NB4 (cell line): Measurements from ENCODE around the gene POLA1.

ENCODE experiments used
- DNase-seq: peaks from one replicate; pipeline ENCODE4 v3.0.0; 2010; ENCODE audit warnings: low read depth
- H3K4me3 ChIP-seq: one replicate; pipeline ENCODE4 v1.5.1; 2011; ENCODE audit warnings: mild to moderate bottlenecking, low read depth, low read length, moderate library complexity
- CTCF ChIP-seq: IDR thresholded peaks from one replicate; pipeline ENCODE4 v1.5.1; 2012; ENCODE audit warnings: low read depth, low read length
- MYC ChIP-seq: IDR thresholded peaks from 2 replicates; pipeline ENCODE4 v1.6.1; 2011; ENCODE audit warnings: low read depth, low read length
- POLR2A ChIP-seq: IDR thresholded peaks from 2 replicates; pipeline ENCODE4 v1.6.1; 2011; ENCODE audit warnings: mild to moderate bottlenecking; ENCODE audit not compliant: insufficient read length; ENCODE audit errors: extremely low read depth
- TF ChIP-seq, protein P1 (sequence below): IDR thresholded peaks from 2 replicates; pipeline ENCODE4 v1.6.1; 2011; ENCODE audit warnings: low read depth, low read length

The POLA1 gene

GRCh38 chrX:24682739-24683432 is 10.8 kb upstream of the POLA1 start:
- H3K4me3 ChIP-seq, result no peak overlapping the region
- no peak for DNase-seq
- TF ChIP-seq CTCF, result no peak
- no peak for TF ChIP-seq POLR2A
- TF ChIP-seq, protein P1, sequence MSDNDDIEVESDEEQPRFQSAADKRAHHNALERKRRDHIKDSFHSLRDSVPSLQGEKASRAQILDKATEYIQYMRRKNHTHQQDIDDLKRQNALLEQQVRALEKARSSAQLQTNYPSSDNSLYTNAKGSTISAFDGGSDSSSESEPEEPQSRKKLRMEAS, result no peak
- TF ChIP-seq MYC, result no peak

GRCh38 chrX:24684048-24684447 is 9.7 kb upstream of the POLA1 start:
- H3K4me3 ChIP-seq, result no peak overlapping the region
- TF ChIP-seq, protein P1, result no peak
- TF ChIP-seq MYC (no peak), CTCF (no peak), POLR2A (no peak)
- no peak for DNase-seq

- TF ChIP-seq, protein P1, result no peak
- TF ChIP-seq POLR2A (no peak), MYC (no peak), CTCF (no peak)
- H3K4me3 ChIP-seq, result no peak overlapping the region
- DNase-seq, result no peak
Measured at GRCh38 chrX:24692305-24692704, 1.4 kb upstream of the POLA1 start.

DNA sequence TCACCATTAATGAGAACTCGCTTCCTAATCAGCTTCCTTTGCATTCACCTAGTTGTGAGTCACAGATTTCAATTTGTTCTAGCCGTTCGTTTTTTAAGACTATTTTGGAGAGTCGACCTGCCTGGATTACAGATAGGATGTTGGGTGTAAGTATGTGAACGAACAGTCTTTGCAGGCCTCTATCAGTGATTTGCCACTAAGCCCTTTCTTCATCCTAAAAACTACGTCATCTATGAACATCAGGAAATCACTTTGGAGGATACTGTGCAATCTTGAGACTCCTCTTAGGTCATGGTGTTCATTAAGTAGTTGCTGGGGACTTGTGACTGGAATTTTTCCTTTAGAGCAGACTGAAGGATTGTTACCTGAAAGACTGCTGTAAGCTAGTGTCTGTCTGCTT is 1.1 kb downstream of the POLA1 start:
- TF ChIP-seq CTCF (no peak), MYC (no peak), POLR2A (no peak)
- TF ChIP-seq, protein P1, result no peak
- peak overlapping the region; percentile 89 for H3K4me3 ChIP-seq
- peak; percentile 2 for DNase-seq

- DNase-seq, result no peak
- TF ChIP-seq, protein P1, result no peak
- TF ChIP-seq CTCF (no peak), POLR2A (no peak), MYC (no peak)
- peak overlapping the region; percentile 34 for H3K4me3 ChIP-seq
Measured at GRCh38 chrX:24696294-24696693, 2.6 kb downstream of the POLA1 start.
